Raji (cell line): ENCODE data around the gene ASPM.

Experiments
- POLR2A ChIP-seq: IDR thresholded peaks from 2 replicates; pipeline ENCODE4 v1.6.1; 2011; ENCODE audit warnings: low read depth, low read length, control low read depth; ENCODE audit not compliant: insufficient read depth

ASPM gene, protein sequence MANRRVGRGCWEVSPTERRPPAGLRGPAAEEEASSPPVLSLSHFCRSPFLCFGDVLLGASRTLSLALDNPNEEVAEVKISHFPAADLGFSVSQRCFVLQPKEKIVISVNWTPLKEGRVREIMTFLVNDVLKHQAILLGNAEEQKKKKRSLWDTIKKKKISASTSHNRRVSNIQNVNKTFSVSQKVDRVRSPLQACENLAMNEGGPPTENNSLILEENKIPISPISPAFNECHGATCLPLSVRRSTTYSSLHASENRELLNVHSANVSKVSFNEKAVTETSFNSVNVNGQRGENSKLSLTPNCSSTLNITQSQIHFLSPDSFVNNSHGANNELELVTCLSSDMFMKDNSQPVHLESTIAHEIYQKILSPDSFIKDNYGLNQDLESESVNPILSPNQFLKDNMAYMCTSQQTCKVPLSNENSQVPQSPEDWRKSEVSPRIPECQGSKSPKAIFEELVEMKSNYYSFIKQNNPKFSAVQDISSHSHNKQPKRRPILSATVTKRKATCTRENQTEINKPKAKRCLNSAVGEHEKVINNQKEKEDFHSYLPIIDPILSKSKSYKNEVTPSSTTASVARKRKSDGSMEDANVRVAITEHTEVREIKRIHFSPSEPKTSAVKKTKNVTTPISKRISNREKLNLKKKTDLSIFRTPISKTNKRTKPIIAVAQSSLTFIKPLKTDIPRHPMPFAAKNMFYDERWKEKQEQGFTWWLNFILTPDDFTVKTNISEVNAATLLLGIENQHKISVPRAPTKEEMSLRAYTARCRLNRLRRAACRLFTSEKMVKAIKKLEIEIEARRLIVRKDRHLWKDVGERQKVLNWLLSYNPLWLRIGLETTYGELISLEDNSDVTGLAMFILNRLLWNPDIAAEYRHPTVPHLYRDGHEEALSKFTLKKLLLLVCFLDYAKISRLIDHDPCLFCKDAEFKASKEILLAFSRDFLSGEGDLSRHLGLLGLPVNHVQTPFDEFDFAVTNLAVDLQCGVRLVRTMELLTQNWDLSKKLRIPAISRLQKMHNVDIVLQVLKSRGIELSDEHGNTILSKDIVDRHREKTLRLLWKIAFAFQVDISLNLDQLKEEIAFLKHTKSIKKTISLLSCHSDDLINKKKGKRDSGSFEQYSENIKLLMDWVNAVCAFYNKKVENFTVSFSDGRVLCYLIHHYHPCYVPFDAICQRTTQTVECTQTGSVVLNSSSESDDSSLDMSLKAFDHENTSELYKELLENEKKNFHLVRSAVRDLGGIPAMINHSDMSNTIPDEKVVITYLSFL (N-terminal part only)

DNA sequence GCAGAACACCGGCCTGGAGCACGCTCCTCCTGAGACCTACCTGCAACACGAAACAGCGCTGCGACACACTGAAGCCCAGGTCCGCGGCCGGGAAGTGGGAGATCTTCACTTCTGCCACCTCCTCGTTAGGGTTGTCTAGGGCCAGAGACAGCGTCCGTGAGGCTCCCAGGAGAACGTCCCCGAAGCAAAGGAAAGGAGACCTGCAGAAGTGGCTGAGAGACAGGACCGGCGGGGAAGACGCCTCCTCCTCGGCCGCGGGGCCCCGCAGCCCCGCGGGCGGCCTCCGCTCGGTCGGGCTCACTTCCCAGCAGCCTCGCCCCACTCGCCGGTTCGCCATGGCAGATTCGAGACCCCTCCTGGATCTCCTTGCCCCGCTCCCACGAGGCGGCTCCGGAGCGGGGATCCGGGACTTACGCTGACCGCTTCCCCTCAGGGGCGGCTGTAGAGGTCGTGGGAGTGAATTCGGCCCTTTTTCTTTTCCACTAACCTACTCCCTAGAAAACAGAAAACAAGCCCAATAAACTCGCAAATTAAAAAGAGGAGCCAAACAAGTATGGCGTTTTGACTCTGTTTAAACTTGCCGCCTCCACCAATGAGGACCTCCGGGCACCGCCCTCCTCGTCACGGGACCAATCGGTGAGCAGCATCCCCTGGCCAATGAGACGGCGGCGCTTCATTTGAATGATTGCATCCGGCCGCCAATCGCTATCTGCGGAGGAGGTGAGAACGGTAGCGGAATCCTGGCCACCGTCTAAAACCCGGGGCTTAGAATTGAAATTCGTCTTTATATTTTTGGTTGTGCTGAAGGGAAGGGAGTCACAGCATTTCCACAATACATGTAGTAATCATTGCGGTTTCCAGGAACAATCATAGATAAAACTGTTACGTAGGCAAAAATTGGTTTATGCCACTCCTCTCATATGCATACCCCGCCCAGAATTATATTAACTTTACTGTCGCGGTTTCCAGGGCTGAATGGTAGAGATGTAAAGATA, at the start of gene ASPM:
Gene ASPM (minus strand): TSS at position 569 of the 995 bp plus-strand sequence. CDS start 232 bp downstream, at position 337.
- peak; percentile 55 for TF ChIP-seq POLR2A

DNA sequence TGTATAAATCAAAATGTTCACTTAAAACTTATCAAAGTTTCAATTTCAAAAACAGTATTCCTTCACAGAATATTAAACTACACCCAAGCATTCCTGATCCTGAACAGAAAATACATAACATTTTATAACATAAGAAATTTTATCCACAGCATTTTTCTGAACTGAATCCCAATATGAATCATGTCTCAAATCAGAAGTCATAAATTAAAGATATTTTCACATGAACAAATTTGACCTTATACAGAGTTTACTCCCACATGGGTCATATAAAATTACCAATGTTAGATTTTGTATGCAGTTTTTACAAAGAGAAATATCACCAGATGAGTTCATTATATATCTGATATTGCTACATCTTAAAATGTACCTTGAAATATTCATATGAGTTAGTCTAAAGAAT, 48.6 kb upstream of the ASPM start:
- TF ChIP-seq POLR2A: no peak

DNA sequence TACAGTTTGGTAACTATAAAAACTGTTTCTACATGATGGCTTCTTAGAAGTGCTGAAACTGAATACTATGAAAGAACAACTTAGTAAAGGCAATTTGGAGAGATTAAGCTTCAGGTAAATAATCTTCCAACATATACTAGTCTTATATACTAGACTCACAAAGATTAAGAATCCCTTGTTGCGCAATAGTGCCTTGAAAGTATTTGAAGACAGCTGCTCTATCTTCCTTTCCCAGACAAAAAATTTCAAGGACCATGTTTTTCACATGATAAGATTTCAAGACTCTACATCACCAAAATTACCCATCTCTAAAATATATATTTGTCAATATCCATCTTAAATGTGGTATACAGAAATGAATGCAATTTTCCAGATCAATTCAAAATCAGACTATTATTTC, 37.7 kb upstream of the ASPM start:
- TF ChIP-seq POLR2A: no peak

DNA sequence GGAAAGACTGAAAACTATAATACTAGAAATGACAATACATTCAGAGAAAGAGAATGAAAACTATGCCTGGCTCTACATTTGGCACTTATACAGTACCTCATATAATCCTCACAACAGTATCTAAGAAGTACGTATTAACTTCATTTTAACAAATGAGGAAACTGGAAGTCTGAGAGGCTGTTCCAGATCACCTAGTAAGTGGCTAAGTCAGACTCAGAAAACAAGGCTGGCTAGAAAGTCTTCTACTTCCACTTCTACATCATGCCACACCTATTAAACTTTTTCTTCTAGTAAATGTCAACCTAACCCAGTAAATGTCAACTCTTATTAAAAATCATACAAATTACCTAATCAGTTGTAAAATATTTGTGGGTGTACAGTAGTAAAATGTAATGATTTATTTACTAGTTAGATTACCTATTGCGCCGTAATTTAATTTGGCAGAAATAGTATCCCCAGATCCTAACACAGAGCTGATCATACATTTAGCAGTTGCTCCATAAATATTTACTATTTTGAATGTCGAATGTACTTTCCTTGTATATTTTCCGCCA, 36.8 kb upstream of the ASPM start:
- no peak for TF ChIP-seq POLR2A

DNA sequence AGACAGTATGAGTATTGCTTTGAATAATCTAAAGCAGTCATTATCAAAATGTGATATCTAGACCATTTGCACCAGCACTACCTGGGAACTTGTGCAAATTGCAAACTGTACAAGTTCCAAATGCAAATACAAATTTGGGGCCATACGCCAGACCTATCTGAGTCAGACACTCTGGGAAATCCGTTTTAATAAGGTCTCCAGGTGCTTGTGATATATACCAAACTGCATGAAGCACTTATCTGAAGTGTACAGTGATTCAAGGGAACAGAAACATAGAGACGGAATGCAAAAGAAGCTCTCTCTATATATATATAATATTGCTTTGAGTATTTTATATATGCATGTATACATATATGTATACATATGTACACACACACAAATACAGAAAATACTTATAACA, 36.2 kb upstream of the ASPM start:
- TF ChIP-seq POLR2A: no peak

DNA sequence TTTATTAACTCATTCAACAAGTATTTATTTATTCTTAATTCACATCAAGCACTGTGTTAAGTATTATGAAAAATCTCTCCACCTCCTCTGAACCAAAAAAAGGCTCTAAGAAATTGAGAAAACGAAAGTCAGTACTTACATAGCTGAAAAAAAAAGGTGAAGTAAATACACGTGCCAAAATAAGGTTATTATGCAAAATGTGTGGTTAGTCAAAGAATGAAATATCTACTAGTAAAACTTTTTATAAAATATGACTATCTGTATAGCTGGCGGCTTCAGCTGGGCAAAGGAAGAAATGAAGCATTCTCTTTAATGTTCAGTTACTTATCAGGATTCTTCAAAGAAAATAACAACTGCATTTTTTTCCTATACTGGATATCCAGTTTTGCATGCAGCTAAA, 35.5 kb upstream of the ASPM start:
- TF ChIP-seq POLR2A: no peak

DNA sequence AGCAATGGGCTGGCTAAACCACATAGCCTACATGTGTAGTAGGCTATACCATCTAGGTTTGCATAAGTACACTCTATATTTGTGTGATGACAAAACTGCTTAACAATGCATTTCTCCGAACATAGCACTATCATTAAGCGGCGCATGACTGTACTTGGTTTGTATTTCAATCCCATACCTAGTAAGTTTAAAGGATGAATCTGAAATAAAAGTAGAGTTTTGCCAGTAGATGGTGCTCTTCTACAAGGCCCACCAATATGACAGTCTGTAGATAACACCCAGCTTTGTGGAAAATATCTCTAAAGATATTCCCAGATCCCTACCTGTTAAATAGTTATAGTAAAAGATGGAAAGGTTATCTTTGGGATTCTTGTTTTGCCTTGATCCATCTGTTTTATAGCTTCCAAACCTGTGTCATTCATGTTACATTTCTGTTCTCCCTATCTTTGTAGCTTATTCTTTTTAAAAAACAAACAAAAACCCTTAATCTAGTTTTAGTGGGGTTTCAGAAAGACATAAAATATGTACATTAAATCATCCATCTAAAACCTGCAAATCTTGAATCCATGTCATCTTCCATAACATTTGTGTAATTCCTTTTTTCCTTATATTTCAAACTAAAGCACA, 33.9 kb upstream of the ASPM start:
- no peak for TF ChIP-seq POLR2A

DNA sequence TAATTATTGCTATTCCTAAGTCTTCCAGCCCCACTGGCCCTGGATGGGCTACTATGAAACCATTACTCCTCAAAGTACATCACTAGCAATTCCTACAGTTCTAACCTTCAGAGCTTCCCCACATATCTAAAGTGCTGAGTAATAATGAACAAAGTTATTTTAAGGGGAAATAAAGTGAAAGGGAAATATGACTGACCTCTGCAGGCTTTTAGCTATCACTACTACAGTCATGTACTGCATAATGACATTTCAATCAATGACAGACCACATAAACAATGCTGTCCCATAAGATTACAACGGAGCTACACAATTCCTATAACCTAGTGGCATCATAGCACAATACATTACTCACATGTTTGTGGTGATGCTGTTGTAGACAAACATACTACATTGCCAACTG, 32.5 kb upstream of the ASPM start:
- no peak for TF ChIP-seq POLR2A

DNA sequence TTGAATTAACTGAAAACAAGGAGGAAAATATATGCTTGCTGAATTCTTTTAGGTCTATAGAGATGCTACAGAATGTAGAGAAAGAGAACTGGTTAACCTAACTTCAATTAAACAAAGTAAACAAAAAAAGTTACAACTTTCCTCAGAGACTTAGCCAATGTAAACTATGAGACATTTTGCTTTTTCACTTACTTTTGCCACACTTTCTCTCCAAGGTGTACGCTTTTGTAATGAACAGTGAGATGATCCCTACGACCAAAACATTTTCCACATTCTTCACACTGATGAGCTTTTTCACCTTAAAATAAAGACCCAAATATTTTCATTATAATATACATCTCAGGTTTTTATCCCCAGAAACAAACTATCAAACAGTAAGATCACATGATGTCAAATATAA, 28.3 kb upstream of the ASPM start:
- no peak for TF ChIP-seq POLR2A

DNA sequence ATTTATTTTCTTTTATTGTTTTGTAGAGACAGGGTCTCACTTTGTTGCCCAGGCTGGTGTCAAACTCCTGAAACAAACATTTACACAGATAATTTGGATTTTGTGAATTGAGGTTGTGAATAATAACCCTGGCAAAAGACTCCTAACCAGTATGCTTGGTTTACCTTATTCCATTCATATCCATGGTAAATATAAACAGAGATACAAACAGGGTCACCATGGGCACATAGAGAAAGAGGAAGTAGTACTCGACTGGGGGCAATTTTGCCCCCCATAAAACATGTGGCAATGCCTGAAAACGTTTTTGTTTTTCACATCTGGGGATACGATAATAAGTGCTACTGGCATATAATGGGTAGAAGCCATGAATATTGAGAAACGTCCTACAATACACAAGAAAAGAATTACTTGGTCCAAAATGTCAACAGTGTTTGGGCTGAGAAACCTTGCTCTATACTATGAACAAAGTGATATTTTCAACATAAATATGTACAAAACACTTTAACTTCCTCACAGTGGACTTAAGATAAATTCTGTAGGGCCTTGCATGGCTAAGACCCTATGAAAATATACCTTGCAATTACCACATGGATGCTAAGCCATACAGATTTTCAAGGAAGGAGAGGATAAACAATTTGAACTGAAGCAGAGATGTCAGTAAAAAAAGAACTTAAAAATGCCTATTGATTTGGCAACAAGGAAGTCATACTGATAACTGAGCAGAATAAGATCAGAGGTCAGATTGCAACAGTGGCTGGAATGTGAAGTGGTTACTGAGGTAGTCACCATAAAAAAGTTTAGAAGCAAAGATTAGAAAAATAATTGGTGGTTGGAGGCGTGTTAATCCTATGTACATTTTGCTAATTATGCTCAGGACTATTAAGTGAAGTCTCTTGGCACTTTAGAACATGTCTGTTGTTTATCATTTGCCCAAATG, 27.4 kb upstream of the ASPM start:
- no peak for TF ChIP-seq POLR2A

DNA sequence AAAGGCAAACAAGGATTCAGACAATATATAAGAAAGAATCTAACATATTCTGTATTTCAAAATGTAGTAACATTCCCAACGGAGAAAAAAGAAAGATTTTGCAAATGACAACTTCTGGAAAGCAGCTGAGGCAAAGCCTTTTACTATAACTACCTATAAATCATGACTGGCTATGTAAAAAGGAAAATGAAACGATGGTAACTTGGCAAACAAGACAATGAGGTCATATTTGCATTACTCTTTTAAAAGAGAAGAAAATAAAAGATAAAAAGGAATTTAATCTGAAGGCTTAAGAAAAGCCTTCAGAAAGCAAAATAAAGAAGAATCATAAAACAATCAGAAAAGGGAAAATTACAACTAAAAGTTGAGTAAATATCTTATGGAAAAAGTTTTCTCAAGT, 25.1 kb upstream of the ASPM start:
- no peak for TF ChIP-seq POLR2A

DNA sequence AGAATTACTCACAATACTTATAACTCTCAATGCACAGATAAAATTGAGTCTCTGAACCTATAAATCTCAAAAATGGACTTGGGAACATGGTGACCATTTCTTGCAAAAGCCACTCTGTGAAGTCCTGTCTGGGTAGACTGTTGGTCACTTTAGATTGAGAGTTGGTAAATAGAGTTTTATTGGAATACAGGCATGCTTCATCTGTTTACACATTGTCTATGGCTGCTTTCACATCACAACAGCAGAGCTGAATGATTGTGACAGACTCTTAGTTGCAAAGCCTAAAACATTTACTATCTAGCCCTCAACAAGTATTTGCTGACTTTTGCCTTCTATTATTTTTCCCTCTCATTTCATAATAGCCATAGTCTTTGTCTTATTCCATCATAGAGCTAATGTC, 24.1 kb upstream of the ASPM start:
- TF ChIP-seq POLR2A: no peak
